BE2C (cell line): ENCODE measurements around the gene RAB11B.
A peak's percentile ranks its signal among the peaks of the same experiment; 100 is the strongest.

ENCODE experiments used
- DNase-seq: peaks from one replicate; pipeline ENCODE4 v3.0.0-alpha.2; 2020
- H3K27me3 ChIP-seq: fragments of 250-450 bp; sonication (Bioruptor Pico); 2 replicates; pipeline ENCODE4 v1.5.1; 2020; ENCODE audit warnings: mild to moderate bottlenecking
- H3K36me3 ChIP-seq: fragments of 250-450 bp; sonication (Bioruptor Pico); 2 replicates; pipeline ENCODE4 v1.5.1; 2020; ENCODE audit warnings: mild to moderate bottlenecking
- H3K4me1 ChIP-seq: fragments of 250-450 bp; sonication (Bioruptor Pico); 2 replicates; pipeline ENCODE4 v1.5.1; 2020
- H3K4me3 ChIP-seq: 2 replicates; pipeline ENCODE4 v1.5.1; 2011; ENCODE audit warnings: low read depth, low read length
- H3K9me3 ChIP-seq: fragments of 250-450 bp; sonication (Bioruptor Pico); 2 replicates; pipeline ENCODE4 v1.5.1; 2020
- TF ChIP-seq, protein P1 (sequence below): IDR thresholded peaks from 2 replicates; pipeline ENCODE4 v1.5.1; 2012; ENCODE audit warnings: mild to moderate bottlenecking, low read depth, low read length

Gene RAB11B

DNA sequence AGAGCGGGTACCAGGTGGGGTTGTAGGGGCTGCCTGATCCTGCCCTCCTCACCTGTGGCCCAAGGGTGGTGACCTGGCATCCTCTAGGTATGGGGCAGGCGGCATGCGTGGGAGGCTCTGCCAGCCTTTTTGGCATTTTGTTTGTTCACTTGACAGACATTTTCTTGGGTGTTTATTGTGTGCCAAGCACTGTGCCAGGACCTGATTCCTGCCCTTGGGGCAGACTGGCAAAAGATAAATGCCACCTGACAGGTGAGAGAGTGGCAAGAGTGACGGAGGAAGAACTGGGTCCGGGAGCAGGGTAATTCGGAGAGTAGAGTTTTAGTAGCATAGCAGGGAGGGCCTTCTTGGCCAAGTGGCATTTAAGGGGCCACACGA lies 6.0 kb downstream of the RAB11B start:
- H3K4me1 ChIP-seq = 0 out of 2 replicates have a peak, but pooled peaks cover 4% of the 10 kb centered on the region
- no peaks in the 10 kb centered on the region for H3K9me3 ChIP-seq
- no peaks in the 10 kb centered on the region for H3K27me3 ChIP-seq
- H3K4me3 ChIP-seq = no peak overlapping the region
- H3K36me3 ChIP-seq = peaks cover 3% of the 10 kb centered on the region; the same call in 1 of the 2 replicates
- TF ChIP-seq, protein P1, sequence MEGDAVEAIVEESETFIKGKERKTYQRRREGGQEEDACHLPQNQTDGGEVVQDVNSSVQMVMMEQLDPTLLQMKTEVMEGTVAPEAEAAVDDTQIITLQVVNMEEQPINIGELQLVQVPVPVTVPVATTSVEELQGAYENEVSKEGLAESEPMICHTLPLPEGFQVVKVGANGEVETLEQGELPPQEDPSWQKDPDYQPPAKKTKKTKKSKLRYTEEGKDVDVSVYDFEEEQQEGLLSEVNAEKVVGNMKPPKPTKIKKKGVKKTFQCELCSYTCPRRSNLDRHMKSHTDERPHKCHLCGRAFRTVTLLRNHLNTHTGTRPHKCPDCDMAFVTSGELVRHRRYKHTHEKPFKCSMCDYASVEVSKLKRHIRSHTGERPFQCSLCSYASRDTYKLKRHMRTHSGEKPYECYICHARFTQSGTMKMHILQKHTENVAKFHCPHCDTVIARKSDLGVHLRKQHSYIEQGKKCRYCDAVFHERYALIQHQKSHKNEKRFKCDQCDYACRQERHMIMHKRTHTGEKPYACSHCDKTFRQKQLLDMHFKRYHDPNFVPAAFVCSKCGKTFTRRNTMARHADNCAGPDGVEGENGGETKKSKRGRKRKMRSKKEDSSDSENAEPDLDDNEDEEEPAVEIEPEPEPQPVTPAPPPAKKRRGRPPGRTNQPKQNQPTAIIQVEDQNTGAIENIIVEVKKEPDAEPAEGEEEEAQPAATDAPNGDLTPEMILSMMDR = no peak
- no peak for DNase-seq

DNA sequence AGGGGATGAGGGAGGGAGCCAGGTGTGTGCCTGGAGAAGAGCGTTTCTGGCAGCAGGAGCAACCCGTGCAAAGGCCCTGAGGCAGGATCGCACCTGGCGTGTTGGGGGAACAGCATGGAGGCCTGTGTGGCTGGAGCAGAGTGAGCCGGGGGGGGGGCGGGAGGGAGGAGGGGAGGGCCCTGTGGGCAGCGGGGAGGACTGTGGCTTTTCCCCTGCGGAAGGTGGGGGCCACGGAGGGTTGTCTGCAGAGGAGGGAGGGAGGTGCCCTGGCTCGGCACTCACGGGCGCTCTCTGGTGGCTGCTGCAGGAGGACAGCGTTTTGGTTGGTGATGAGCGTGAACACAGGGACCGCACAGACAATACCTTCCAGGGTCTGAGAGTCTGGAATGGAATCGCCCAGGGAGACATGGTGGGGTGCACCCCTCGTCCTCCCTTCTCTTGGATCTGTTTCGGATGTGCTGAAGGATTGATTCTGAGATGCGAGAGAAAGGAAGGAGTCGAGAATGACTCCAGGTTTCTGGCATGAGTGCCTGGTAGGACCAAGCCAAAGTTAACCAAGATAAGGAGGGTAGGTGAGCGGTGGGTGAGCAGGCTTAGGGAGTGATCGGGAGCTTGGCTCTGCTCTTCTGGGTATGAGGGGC lies 6.5 kb downstream of the RAB11B start:
- 0 out of 2 replicates have a peak, but pooled peaks cover 4% of the 10 kb centered on the region for H3K4me1 ChIP-seq
- H3K27me3 ChIP-seq = no peaks in the 10 kb centered on the region
- TF ChIP-seq, protein P1 = peak; percentile 70
- no peak overlapping the region for H3K4me3 ChIP-seq
- no peaks in the 10 kb centered on the region for H3K9me3 ChIP-seq
- peak; percentile 74 for DNase-seq
- peaks cover 3% of the 10 kb centered on the region; the same call in 1 of the 2 replicates for H3K36me3 ChIP-seq

DNA sequence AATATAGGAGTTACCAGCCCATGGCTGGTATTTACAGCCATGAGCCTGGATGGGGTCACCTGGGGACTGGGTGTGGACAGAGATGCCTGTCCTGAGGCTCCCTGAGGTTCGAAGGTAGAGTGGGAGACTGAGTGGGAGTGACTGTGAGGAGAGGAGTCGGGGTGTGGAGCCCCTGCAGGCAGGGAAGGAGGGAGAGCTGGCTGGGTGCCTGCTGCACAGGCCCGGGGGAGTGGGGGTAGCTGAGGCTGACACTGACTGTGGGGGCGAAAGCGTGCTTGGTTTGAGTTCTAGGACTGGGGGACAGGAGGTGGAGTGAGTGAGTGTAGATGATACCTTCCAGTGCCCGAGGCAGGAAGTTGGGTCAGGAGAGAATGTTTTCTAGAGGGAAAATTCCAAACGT lies 7.1 kb downstream of the RAB11B start:
- 0 out of 2 replicates have a peak, but pooled peaks cover 4% of the 10 kb centered on the region for H3K4me1 ChIP-seq
- no peak overlapping the region for H3K4me3 ChIP-seq
- H3K36me3 ChIP-seq = peaks cover 3% of the 10 kb centered on the region; the same call in 1 of the 2 replicates
- H3K9me3 ChIP-seq = no peaks in the 10 kb centered on the region
- TF ChIP-seq, protein P1 = no peak
- DNase-seq = no peak
- no peaks in the 10 kb centered on the region for H3K27me3 ChIP-seq

DNA sequence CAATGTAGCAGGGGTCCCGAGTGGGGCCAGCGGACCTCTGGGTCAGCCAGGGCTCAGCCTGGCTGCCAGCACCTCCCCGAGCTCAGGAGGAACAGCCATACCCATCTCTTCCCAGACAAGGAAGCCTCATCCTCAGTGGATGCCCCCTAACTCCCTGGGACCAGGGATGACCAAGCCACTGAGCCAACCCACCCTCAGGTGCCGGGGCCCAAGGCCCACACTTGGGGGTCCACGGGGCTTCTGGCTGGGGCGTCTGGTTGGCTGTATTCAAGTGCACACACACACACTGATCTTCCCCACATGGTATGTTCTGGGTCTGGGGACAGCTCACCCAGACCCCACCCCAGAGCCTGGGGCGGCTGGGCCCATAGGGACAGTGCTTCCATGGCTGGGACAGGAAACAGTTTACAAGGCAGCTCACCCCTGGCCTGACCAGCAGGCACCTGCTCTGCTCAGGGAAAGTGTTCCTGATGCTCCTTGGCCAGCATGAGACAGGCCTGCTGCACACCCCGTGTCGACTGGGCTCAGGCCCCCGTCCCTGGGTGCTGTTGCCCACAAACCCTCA lies 7.7 kb downstream of the RAB11B start:
- Histone ChIP-seq H3K9me3 (no peaks in the 10 kb centered on the region), H3K36me3 (peaks cover 3% of the 10 kb centered on the region; the same call in 1 of the 2 replicates), H3K4me3 (no peak overlapping the region), H3K27me3 (no peaks in the 10 kb centered on the region), H3K4me1 (0 out of 2 replicates have a peak, but pooled peaks cover 4% of the 10 kb centered on the region)
- TF ChIP-seq, protein P1 = no peak
- DNase-seq = no peak

DNA sequence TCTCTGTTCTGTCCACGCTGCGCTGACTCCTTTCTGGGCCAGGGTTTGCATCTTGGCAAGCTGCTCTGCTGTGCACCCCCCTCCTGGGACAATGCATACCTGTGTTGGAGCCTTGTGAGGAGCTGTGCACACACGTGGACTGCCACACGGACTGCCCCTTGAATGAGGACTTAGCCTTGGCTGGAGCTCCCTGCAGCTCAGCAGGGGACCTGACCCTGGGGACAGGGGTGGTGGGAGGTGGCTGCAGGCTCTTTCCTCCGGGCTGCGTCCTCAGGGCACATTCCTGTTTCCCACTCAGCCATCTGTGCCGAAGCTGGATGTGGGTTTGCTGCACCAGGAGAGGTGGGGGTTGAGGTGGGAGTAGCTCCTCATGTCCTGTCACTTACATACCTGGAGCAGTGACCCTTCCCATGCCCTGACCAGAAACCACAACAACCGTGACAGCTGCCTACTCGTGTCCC lies 8.2 kb downstream of the RAB11B start:
- TF ChIP-seq, protein P1 = no peak
- DNase-seq = no peak
- H3K9me3 ChIP-seq = no peaks in the 10 kb centered on the region

DNA sequence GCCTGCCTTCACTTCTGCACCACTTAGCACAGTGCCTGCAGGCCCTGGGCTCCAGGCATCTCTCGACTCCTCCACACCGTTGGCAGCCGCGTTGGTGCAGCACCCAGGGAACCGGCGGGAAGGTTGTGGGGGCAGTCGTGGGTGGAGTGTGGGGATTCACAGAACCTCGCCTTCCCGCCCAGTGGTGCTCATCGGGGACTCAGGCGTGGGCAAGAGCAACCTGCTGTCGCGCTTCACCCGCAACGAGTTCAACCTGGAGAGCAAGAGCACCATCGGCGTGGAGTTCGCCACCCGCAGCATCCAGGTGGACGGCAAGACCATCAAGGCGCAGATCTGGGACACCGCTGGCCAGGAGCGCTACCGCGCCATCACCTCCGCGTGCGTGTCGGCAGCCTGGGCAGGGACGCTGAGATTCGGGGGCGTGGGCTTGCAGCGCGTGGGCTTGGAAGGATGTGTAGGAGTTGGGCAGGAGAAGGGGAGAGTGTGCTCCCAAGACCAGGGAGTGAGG lies 9.6 kb downstream of the RAB11B start:
- TF ChIP-seq, protein P1 = no peak
- H3K9me3 ChIP-seq = no peaks in the 10 kb centered on the region
- H3K27me3 ChIP-seq = no peaks in the 10 kb centered on the region
- DNase-seq = no peak
- peaks cover 3% of the 10 kb centered on the region for H3K36me3 ChIP-seq
- H3K4me1 ChIP-seq = 0 out of 2 replicates have a peak, but pooled peaks cover 4% of the 10 kb centered on the region
- H3K4me3 ChIP-seq = no peak overlapping the region

More for the DNA sequence above, 8.2 kb downstream of the RAB11B start:
- no peak overlapping the region for H3K4me3 ChIP-seq
- peaks cover 3% of the 10 kb centered on the region for H3K36me3 ChIP-seq
- H3K27me3 ChIP-seq = no peaks in the 10 kb centered on the region
- H3K4me1 ChIP-seq = 0 out of 2 replicates have a peak, but pooled peaks cover 4% of the 10 kb centered on the region
